H9 (cell line): ENCODE results near the gene THSD7A. TPM values are rescaled to one million over a fixed set of nuclear protein-coding genes. Genes with fewer than 3 reads are reported as not detected.

Experiments
- DNase-seq: peaks from one replicate; pipeline ENCODE4 v3.0.0-alpha.2; 2017
- H2AFZ ChIP-seq: one replicate; pipeline ENCODE4 v1.6.1; 2013; ENCODE audit warnings: mild to moderate bottlenecking, low read length, control low read depth, moderate library complexity
- H2AK5ac ChIP-seq: 2 replicates; pipeline ENCODE4 v1.6.1; 2013; ENCODE audit warnings: low read length, control low read depth, mixed read lengths; ENCODE audit not compliant: insufficient read length
- H2BK120ac ChIP-seq: one replicate; pipeline ENCODE4 v1.6.1; 2013; ENCODE audit warnings: low read depth, mild to moderate bottlenecking, low read length, control low read depth, inconsistent platforms; ENCODE audit not compliant: poor library complexity, severe bottlenecking
- H2BK12ac ChIP-seq: 2 replicates; pipeline ENCODE4 v1.6.1; 2013; ENCODE audit warnings: low read length, control low read depth, mixed read lengths, low read depth; ENCODE audit not compliant: insufficient read length
- H2BK15ac ChIP-seq: 2 replicates; pipeline ENCODE4 v1.6.1; 2013; ENCODE audit warnings: low read depth, low read length, control low read depth
- H2BK20ac ChIP-seq: one replicate; pipeline ENCODE4 v1.6.1; 2013; ENCODE audit warnings: low read depth, mild to moderate bottlenecking, low read length, control low read depth, inconsistent platforms; ENCODE audit not compliant: poor library complexity, severe bottlenecking
- H2BK5ac ChIP-seq: 2 replicates; pipeline ENCODE4 v1.6.1; 2013; ENCODE audit warnings: low read length, control low read depth, mixed read lengths; ENCODE audit not compliant: insufficient read length
- H3K14ac ChIP-seq: 2 replicates; pipeline ENCODE4 v1.6.1; 2013; ENCODE audit warnings: low read length, control low read depth; ENCODE audit not compliant: insufficient read depth
- H3K18ac ChIP-seq: 2 replicates; pipeline ENCODE4 v1.6.1; 2013; ENCODE audit warnings: low read depth, mild to moderate bottlenecking, mixed read lengths, low read length, control low read depth; ENCODE audit not compliant: insufficient read length
- H3K23ac ChIP-seq: 2 replicates; pipeline ENCODE4 v1.6.1; 2013; ENCODE audit warnings: low read length, control low read depth, mixed read lengths, low read depth; ENCODE audit not compliant: insufficient read length
- H3K23me2 ChIP-seq: 2 replicates; pipeline ENCODE4 v1.6.1; 2013; ENCODE audit warnings: low read depth, mild to moderate bottlenecking, mixed read lengths, low read length, control low read depth; ENCODE audit not compliant: insufficient read length, poor library complexity, severe bottlenecking
- H3K27ac ChIP-seq: 2 replicates; pipeline ENCODE4 v1.5.1; 2013; ENCODE audit warnings: low read length, control low read depth, mixed read lengths, low read depth; ENCODE audit not compliant: insufficient read length
- H3K27me3 ChIP-seq: 2 replicates; pipeline ENCODE4 v1.6.1; 2013; ENCODE audit warnings: low read length, control low read depth, inconsistent platforms; ENCODE audit not compliant: insufficient read depth
- H3K4ac ChIP-seq: 2 replicates; pipeline ENCODE4 v1.6.1; 2013; ENCODE audit warnings: low read depth, mild to moderate bottlenecking, control low read depth, inconsistent platforms, low read length, moderate library complexity
- H3K4me1 ChIP-seq: 2 replicates; pipeline ENCODE4 v1.6.1; 2013; ENCODE audit warnings: low read length, control low read depth, inconsistent platforms; ENCODE audit not compliant: insufficient read depth
- H3K4me2 ChIP-seq: 2 replicates; pipeline ENCODE4 v1.6.1; 2013; ENCODE audit warnings: low read length, control low read depth, mixed read lengths; ENCODE audit not compliant: insufficient read length, insufficient read depth
- H3K56ac ChIP-seq: 2 replicates; pipeline ENCODE4 v1.6.1; 2013; ENCODE audit warnings: low read depth, mild to moderate bottlenecking, mixed read lengths, low read length, control low read depth; ENCODE audit not compliant: insufficient read length
- H3K79me1 ChIP-seq: 2 replicates; pipeline ENCODE4 v1.6.1; 2013; ENCODE audit warnings: low read depth, mild to moderate bottlenecking, moderate library complexity, low read length, control low read depth, inconsistent platforms; ENCODE audit not compliant: insufficient read depth, poor library complexity, severe bottlenecking
- H3K79me2 ChIP-seq: 2 replicates; pipeline ENCODE4 v1.6.1; 2013; ENCODE audit warnings: low read length, control low read depth, inconsistent platforms; ENCODE audit not compliant: insufficient read depth
- H3K9ac ChIP-seq: 2 replicates; pipeline ENCODE4 v1.6.1; 2013; ENCODE audit warnings: low read length, control low read depth, mixed read lengths; ENCODE audit not compliant: insufficient read length; ENCODE audit errors: extremely low read depth
- H3K9me3 ChIP-seq: one replicate; pipeline ENCODE4 v1.6.1; 2013; ENCODE audit warnings: low read depth, low read length, inconsistent platforms; ENCODE audit not compliant: control insufficient read depth
- H3T11ph ChIP-seq: one replicate; pipeline ENCODE4 v1.6.1; 2013; ENCODE audit warnings: mild to moderate bottlenecking, low read length, control low read depth, inconsistent platforms
- H4K20me1 ChIP-seq: one replicate; pipeline ENCODE4 v1.6.1; 2013; ENCODE audit not compliant: control insufficient read depth, insufficient read length, insufficient read depth
- H4K5ac ChIP-seq: 2 replicates; pipeline ENCODE4 v1.6.1; 2013; ENCODE audit warnings: low read depth, mild to moderate bottlenecking, mixed read lengths, low read length, control low read depth; ENCODE audit not compliant: insufficient read length
- H4K8ac ChIP-seq: replicated peaks from 2 replicates; pipeline ENCODE4 v1.6.1; 2013; ENCODE audit warnings: low read length, control low read depth, mixed read lengths, low read depth; ENCODE audit not compliant: insufficient read length
- H4K91ac ChIP-seq: 2 replicates; pipeline ENCODE4 v1.6.1; 2013; ENCODE audit warnings: low read depth, mild to moderate bottlenecking, moderate library complexity, mixed read lengths, low read length, control low read depth; ENCODE audit not compliant: insufficient read length
- H3K27ac Mint-ChIP-seq, 3 experiments: 2 replicates in 2 of 3; 3 replicates in 1 of 3; pipeline ENCODE4 v1.8.0; 2020 to 2021; ENCODE audit warnings: mixed read lengths in 3 of 3, mild to moderate bottlenecking in 1 of 3, moderate library complexity in 1 of 3
- H3K27me3 Mint-ChIP-seq: 2 replicates; pipeline ENCODE4 v1.8.0; 2021; ENCODE audit warnings: low read depth, mild to moderate bottlenecking, moderate library complexity, mixed read lengths
- H3K36me3 Mint-ChIP-seq, 3 experiments: 2 replicates in 2 of 3; 3 replicates in 1 of 3; pipeline ENCODE4 v1.8.0; 2020 to 2021; ENCODE audit warnings: low read depth in 3 of 3, mixed read lengths in 3 of 3; ENCODE audit not compliant: insufficient read depth in 1 of 3
- H3K4me1 Mint-ChIP-seq, 2 experiments: 2 replicates each; pipeline ENCODE4 v1.8.0; 2020; ENCODE audit warnings: mixed read lengths in 2 of 2
- H3K4me3 Mint-ChIP-seq, 2 experiments: 2 replicates in 1 of 2; 3 replicates in 1 of 2; pipeline ENCODE4 v1.8.0; 2020 to 2021; ENCODE audit warnings: mild to moderate bottlenecking in 2 of 2, mixed read lengths in 2 of 2, moderate library complexity in 1 of 2
- H3K9me3 Mint-ChIP-seq, 2 experiments: 2 replicates in 1 of 2; 3 replicates in 1 of 2; pipeline ENCODE4 v1.8.0; 2020; ENCODE audit warnings: mild to moderate bottlenecking in 2 of 2, mixed read lengths in 2 of 2, moderate library complexity in 1 of 2
- CTCF ChIP-seq: fragments of 200-600 bp; sonication (generic); conservative IDR thresholded peaks from 3 replicates; pipeline ENCODE4 v1.8.0; 2021; ENCODE audit warnings: antibody characterized with exemption, mild to moderate bottlenecking
- WGBS: extraction: QIAGEN DNeasy Blood & Tissue Kit; methylation state at CpG from one replicate; pipeline ENCODE4 v1.1.7; 2013; ENCODE audit warnings: missing lambda C conversion rate, low lambda C conversion rate, mixed read lengths; ENCODE audit not compliant: insufficient read length; ENCODE audit errors: extremely low coverage; 5-methylcytosine and 5-hydroxymethylcytosine counted together
- total RNA-seq: library from RNA; stranded (reverse); gene quantifications from 2 replicates; pipeline ENCODE4 v1.2.1, GENCODE V29; 2021

The THSD7A gene
- total RNA-seq, 1 experiment from 2014 or later = 0.42 TPM

DNA sequence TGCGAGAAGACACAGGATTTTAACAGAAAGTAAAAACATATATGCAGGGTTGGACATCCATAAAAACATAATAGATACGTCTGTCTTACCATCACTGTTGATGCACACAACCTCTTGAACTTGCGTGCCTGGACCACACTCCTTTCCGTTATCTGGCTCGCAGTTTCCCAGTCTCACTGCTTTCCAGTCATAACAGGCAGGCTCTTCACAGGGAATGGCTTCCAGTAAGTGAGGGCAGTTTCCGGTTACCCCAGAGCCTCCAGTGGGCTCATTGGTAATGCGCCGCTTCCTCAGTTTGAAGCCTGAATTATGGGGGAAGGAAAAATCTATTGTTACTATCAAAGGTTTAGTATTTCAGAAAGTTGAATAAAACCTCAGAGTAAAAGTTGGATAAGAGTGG lies 290.7 kb downstream of the THSD7A start:
- no peak for DNase-seq
- Histone ChIP-seq H2BK5ac (no peak overlapping the region), H3K9ac (no peak overlapping the region), H4K5ac (no peak overlapping the region), H3K56ac (no peak overlapping the region), H3K27me3 (no peaks in the 10 kb centered on the region), H4K20me1 (no peaks in the 10 kb centered on the region), H4K8ac (no peak overlapping the region), H3K18ac (no peak overlapping the region), H2AK5ac (no peak overlapping the region), H3T11ph (no peak overlapping the region), H3K27ac (no peak overlapping the region), H2BK20ac (no peak overlapping the region), H3K4me1 (no peaks in the 10 kb centered on the region), H3K79me1 (no peaks in the 10 kb centered on the region), H2BK15ac (no peak overlapping the region), H3K23ac (no peak overlapping the region), H3K4me2 (no peak overlapping the region), H3K14ac (no peak overlapping the region), H3K23me2 (no peaks in the 10 kb centered on the region), H3K79me2 (no peaks in the 10 kb centered on the region), H2BK12ac (no peak overlapping the region), H3K4ac (no peak overlapping the region), H4K91ac (no peak overlapping the region), H2AFZ (no peak overlapping the region), H2BK120ac (no peak overlapping the region), H3K9me3 (no peaks in the 10 kb centered on the region)
- TF ChIP-seq CTCF = no peak
- Mint-ChIP-seq H3K27ac (0 out of 7 replicates have a peak overlapping the region, but pooled peaks of 1 of the 3 experiments have one; percentile 39), H3K27me3 (no peaks in the 10 kb centered on the region), H3K4me1 (peaks cover 5 to 9% of the 10 kb centered on the region in 2 experiments), H3K9me3 (no peaks in the 10 kb centered on the region), H3K36me3 (peaks cover 0 to 2% (median 0%) of the 10 kb centered on the region in 3 experiments; a peak in 1 of 7 replicates), H3K4me3 (no peak overlapping the region)
- no CpG with 5 or more reads among the region's 8 CpGs for WGBS
